ENCODE measurements around the gene COL23A1.

The COL23A1 gene

GRCh38 chr5:178368716-178369300 lies 221.4 kb downstream of the COL23A1 start:
- H3K27ac Mint-ChIP-seq = no peak overlapping the region
- H3K9me3 Mint-ChIP-seq = no peaks in the 10 kb centered on the region
- H3K27me3 Mint-ChIP-seq (ENCODE audit: low read depth) = no peaks in the 10 kb centered on the region
- H3K4me1 Mint-ChIP-seq (ENCODE audit: low read depth) = no peaks in the 10 kb centered on the region
- no peaks in the 10 kb centered on the region for H3K36me3 Mint-ChIP-seq (ENCODE audit: low read depth)
- no peak overlapping the region for H3K4me3 Mint-ChIP-seq

- no peak overlapping the region for H3K4me3 Mint-ChIP-seq
- no peaks in the 10 kb centered on the region for H3K9me3 Mint-ChIP-seq
- H3K27ac Mint-ChIP-seq = no peak overlapping the region
- no peaks in the 10 kb centered on the region for H3K36me3 Mint-ChIP-seq (ENCODE audit: low read depth)
- no peaks in the 10 kb centered on the region for H3K4me1 Mint-ChIP-seq (ENCODE audit: low read depth)
- no peaks in the 10 kb centered on the region for H3K27me3 Mint-ChIP-seq (ENCODE audit: low read depth)
Observed at GRCh38 chr5:178368274-178368673, 221.9 kb downstream of the COL23A1 start.

- Mint-ChIP-seq H3K4me3 (no peak overlapping the region), H3K27me3 (ENCODE audit: low read depth) (no peaks in the 10 kb centered on the region), H3K27ac (no peak overlapping the region), H3K4me1 (ENCODE audit: low read depth) (no peaks in the 10 kb centered on the region), H3K36me3 (ENCODE audit: low read depth) (no peaks in the 10 kb centered on the region), H3K9me3 (no peaks in the 10 kb centered on the region)
Observed at GRCh38 chr5:178367736-178368120, 222.5 kb downstream of the COL23A1 start.

DNA sequence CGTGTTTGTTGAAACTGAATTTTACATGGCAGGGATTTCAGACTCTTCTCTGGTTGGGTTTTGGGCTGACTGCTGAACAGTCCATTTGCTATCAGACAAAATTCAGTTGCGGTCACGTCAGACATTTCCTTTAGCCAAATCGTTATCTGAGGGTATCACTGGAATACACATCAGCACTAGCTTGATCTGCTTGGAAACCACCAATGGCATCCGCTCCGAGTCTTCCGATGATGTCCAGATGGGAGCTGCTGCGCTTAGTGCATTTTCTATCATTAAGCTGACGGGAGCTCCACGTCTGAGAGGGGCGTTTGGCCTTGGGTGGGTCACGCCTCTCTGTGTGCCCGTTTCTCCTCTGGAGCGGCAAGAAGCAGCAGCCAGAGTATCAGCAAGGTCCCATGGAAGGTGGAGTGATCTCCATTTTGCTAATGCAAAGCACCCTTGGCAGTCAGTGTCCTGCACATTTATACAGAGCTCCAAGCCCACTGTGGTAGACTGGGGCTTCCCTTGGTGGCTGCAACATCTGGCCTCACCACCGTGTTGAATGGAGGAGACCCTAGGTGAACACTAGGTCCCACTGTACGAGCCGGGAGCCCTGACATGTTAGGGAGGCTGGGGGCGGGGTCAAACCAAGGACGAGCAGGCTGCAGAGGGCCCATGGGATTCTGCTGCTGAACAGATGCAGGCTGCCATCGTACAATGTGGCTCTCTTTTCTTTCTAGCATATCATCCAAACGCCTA lies 223.0 kb downstream of the COL23A1 start:
- no peak overlapping the region for H3K27ac Mint-ChIP-seq
- no peaks in the 10 kb centered on the region for H3K36me3 Mint-ChIP-seq (ENCODE audit: low read depth)
- no peaks in the 10 kb centered on the region for H3K9me3 Mint-ChIP-seq
- no peaks in the 10 kb centered on the region for H3K4me1 Mint-ChIP-seq (ENCODE audit: low read depth)
- H3K27me3 Mint-ChIP-seq (ENCODE audit: low read depth) = no peaks in the 10 kb centered on the region
- H3K4me3 Mint-ChIP-seq = no peak overlapping the region

DNA sequence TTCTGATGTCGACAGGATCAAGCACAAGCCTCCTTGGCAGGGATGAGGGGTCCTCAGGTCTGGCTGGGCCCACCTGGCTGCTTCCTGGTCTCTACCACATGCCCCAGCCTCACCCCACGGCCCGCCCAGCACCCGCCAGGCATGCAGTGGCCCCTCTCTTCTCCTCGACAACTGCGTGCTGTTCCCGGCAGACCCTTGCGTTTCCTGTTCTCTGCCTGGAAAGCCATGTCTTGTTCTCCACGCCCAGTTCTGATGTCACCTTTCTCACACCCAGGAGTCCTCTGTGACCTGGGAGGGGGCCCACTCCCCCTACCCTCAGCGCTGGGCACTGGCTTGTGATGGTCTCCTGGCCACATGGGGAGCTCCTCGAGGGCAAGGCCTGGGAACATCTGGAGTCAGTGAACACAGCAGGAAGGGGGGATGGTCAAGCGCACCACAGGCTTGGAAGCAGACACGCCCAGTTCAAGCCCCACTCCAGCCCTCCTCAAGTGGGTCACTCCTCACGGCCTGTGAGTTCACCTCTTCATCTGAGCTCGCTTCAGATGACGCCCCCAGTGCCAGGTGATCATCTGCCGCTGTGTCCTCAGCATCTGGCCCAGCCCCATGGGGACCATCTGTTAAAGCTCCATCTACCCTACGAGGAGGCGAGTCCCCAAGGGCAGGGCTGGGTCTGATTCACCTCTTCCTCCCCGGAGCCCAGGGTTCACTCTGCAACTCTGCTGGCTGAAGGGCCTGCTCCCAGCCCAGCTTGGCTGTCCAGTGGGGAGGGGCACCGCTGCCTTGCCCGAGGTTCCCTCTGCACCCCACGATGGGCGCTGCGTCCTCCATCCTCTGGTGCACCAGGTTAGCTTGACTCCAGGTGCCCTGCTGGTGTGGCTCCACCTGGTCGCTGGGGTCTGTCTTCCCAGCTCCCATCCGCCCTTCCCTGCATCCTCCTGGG lies 224.4 kb downstream of the COL23A1 start:
- Mint-ChIP-seq H3K27ac (no peak overlapping the region), H3K9me3 (no peaks in the 10 kb centered on the region), H3K27me3 (ENCODE audit: low read depth) (no peaks in the 10 kb centered on the region), H3K4me3 (no peak overlapping the region), H3K36me3 (ENCODE audit: low read depth) (no peaks in the 10 kb centered on the region), H3K4me1 (ENCODE audit: low read depth) (no peaks in the 10 kb centered on the region)

GRCh38 chr5:178364326-178364675 lies 225.9 kb downstream of the COL23A1 start:
- Mint-ChIP-seq H3K36me3 (ENCODE audit: low read depth) (no peaks in the 10 kb centered on the region), H3K4me1 (ENCODE audit: low read depth) (no peaks in the 10 kb centered on the region), H3K27ac (no peak overlapping the region), H3K27me3 (ENCODE audit: low read depth) (no peaks in the 10 kb centered on the region), H3K4me3 (no peak overlapping the region), H3K9me3 (no peaks in the 10 kb centered on the region)

DNA sequence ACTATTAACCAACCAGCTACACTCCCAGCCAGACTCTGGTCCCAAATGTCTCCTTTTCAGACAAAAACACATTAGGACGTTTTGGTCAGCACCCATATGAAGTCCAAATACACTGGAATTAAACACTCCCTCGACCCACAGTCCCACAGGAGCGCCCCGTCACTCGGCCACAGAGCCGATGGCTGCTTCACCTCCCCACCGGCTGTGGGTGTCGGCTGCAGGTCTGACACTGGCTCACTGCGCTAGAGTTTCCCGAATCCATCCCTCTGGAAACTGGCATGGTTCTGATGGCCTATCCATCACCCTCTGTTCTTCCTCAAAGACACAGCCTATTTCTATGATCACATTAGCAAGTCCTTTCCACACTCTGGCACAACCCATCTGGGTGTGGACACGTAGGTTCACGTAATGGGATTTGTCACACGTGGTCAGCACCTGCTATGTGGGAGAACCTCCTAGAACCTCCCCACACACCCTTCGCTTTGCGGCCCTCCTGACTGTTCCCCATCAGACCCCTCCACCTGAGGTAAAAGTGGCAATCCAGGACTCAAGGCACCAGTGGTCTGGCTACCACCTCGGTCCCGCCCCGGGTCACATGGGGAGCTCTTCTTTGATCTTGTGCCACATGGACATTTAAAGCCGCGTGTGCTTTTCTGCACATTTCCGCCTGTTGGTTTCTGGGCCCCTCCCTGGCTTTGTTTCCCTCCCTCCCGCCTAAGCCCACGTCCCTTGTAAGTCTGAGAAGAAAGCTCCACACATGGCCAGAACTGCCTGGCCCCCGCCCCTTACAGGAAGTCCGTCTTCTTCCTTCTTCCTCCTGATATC lies 226.5 kb downstream of the COL23A1 start:
- no peaks in the 10 kb centered on the region for H3K27me3 Mint-ChIP-seq (ENCODE audit: low read depth)
- no peaks in the 10 kb centered on the region for H3K4me1 Mint-ChIP-seq (ENCODE audit: low read depth)
- H3K9me3 Mint-ChIP-seq = no peaks in the 10 kb centered on the region
- H3K4me3 Mint-ChIP-seq = no peak overlapping the region
- no peaks in the 10 kb centered on the region for H3K36me3 Mint-ChIP-seq (ENCODE audit: low read depth)
- no peak overlapping the region for H3K27ac Mint-ChIP-seq

DNA sequence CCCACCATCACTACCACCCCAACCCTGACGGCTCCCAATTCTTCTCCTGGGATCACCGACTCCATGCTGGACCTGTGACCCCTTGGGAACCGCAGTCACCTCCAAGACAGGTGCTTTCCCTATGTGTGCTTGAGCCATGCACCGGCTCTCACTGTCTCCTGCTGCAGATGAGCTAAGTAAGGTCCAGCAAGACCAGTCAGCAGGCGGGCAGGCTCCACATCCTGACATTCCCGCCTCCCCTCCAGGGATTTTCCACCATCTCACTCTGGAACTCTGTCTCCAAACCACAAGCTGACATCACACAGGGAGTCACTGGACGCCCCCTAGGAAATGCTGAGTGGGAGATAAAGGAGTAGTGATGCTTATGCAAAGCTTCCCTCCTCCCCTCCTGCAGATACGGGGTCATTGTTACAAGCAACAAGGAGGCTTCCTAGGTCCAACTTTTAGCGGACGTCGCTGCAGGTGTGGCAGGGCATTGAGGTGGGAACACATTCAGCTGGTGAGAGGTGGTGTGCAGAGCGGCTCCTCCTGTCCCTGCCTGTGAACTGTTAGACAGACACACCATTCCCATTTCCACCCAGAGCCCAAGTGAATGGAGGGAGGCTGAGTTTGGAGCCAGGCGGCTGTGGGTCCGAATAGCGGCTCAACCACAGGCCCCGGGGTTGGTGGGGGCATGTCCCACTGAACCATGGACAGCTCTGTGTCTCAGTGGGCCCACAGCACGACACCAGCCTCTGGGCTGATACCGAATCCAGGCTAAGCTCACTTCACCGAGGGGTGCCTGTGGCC lies 228.3 kb downstream of the COL23A1 start:
- Mint-ChIP-seq H3K27ac (no peak overlapping the region), H3K9me3 (peaks cover 9% of the 10 kb centered on the region), H3K36me3 (ENCODE audit: low read depth) (no peaks in the 10 kb centered on the region), H3K27me3 (ENCODE audit: low read depth) (peaks cover 6% of the 10 kb centered on the region), H3K4me3 (no peak overlapping the region), H3K4me1 (ENCODE audit: low read depth) (peaks cover 2% of the 10 kb centered on the region)

- no peaks in the 10 kb centered on the region for H3K36me3 Mint-ChIP-seq (ENCODE audit: low read depth)
- no peak overlapping the region for H3K4me3 Mint-ChIP-seq
- peaks cover 12% of the 10 kb centered on the region for H3K27me3 Mint-ChIP-seq (ENCODE audit: low read depth)
- peaks cover 9% of the 10 kb centered on the region for H3K9me3 Mint-ChIP-seq
- H3K27ac Mint-ChIP-seq = no peak overlapping the region
- H3K4me1 Mint-ChIP-seq (ENCODE audit: low read depth) = peaks cover 2% of the 10 kb centered on the region
Observed at GRCh38 chr5:178360926-178361235, 229.3 kb downstream of the COL23A1 start.

DNA sequence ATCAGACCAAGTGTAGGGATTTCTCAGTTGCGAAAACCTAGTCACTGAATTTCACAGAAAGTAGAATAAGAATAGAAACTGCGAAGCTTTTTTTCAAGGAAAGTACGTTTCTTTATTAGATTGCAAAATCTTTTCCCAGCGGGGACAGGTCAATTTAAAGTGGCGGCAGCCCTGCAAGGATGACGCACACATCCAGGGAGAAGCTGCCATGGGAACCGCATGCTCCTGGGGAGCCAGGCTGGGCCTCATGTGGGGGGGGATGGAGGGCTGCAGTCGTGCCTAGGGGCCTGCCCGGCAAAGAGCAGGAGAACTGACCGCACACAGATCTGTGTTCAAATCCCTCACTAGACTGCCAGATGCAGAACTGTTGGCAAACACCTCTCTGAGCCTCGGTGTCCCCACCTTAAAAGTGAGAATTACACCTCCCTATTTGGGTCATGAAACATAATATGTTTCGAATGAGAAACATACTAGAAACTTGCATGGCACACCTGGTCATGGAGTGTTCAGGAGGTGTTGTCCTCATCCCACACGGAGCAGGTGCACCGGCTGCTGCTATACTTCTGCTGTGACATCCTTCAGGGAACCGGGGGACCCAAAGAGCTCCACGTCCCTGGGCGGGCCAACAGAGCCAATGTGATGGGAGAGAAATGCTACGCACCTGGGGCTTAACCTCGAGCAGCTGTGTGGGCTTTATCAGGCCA lies 229.8 kb downstream of the COL23A1 start:
- H3K4me3 Mint-ChIP-seq = no peak overlapping the region
- H3K27me3 Mint-ChIP-seq (ENCODE audit: low read depth) = peaks cover 15% of the 10 kb centered on the region
- H3K9me3 Mint-ChIP-seq = peaks cover 9% of the 10 kb centered on the region
- H3K4me1 Mint-ChIP-seq (ENCODE audit: low read depth) = peaks cover 2% of the 10 kb centered on the region
- no peaks in the 10 kb centered on the region for H3K36me3 Mint-ChIP-seq (ENCODE audit: low read depth)
- no peak overlapping the region for H3K27ac Mint-ChIP-seq

DNA sequence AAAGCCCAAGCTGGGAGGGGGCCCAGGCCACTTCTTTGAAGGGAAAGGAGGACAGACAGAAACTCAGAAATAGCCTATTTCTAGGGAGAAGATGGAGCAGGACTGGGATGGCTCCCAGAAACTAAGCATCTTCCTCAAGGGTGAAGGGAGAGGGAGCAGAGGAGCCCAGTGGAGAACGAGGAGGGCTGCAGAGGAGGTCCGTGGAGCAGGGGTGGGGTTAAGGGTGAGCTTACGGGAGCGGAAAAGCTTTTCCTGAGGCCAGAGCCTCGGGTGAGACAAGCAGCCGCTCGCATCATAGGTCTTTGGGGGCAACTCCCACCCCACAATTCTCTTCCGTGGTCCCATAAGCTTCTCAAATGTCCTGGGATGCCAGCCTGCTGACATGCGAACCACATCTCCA lies 230.5 kb downstream of the COL23A1 start:
- Mint-ChIP-seq H3K36me3 (ENCODE audit: low read depth) (no peaks in the 10 kb centered on the region), H3K4me3 (no peak overlapping the region), H3K27me3 (ENCODE audit: low read depth) (peaks cover 15% of the 10 kb centered on the region), H3K27ac (no peak overlapping the region), H3K4me1 (ENCODE audit: low read depth) (peaks cover 2% of the 10 kb centered on the region), H3K9me3 (peaks cover 9% of the 10 kb centered on the region)

DNA sequence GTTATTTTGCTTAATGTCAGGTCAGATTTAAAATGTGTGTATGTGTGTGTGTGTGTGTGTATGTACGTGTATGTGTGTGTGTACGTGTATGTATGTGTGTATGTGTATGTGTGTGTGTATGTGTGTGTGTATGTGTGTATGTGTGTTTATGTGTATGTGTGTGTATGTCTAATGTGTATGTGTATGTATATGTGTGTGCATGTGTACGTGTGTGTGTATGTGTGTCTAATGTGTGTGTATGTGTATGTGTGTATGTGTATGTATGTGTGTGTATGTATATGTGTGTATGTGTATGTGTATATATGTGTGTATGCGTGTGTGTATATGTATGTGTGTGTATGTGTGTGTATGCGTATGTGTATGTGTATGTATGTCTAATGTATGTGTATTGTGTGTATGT lies 232.5 kb downstream of the COL23A1 start:
- H3K27ac Mint-ChIP-seq = no peak overlapping the region
- peaks cover 15% of the 10 kb centered on the region for H3K27me3 Mint-ChIP-seq (ENCODE audit: low read depth)
- H3K4me3 Mint-ChIP-seq = no peak overlapping the region
- peaks cover 9% of the 10 kb centered on the region for H3K9me3 Mint-ChIP-seq
- H3K4me1 Mint-ChIP-seq (ENCODE audit: low read depth) = peaks cover 2% of the 10 kb centered on the region
- H3K36me3 Mint-ChIP-seq (ENCODE audit: low read depth) = no peaks in the 10 kb centered on the region

GRCh38 chr5:178357121-178357521 lies 233.1 kb downstream of the COL23A1 start:
- H3K4me1 Mint-ChIP-seq (ENCODE audit: low read depth) = peaks cover 2% of the 10 kb centered on the region
- peaks cover 9% of the 10 kb centered on the region for H3K9me3 Mint-ChIP-seq
- H3K27me3 Mint-ChIP-seq (ENCODE audit: low read depth) = peaks cover 15% of the 10 kb centered on the region
- no peak overlapping the region for H3K4me3 Mint-ChIP-seq
- H3K36me3 Mint-ChIP-seq (ENCODE audit: low read depth) = no peaks in the 10 kb centered on the region
- H3K27ac Mint-ChIP-seq = no peak overlapping the region
